Measurements from ENCODE around the gene CHSY1. TPM values are rescaled to one million over a fixed set of nuclear protein-coding genes. Genes with fewer than 3 reads are reported as not detected.
A peak's percentile ranks its signal among the peaks of the same experiment; 100 is the strongest.
"Not testable (repeated sequence)": the region's sequence is repeated elsewhere in the genome, so short reads cannot be mapped to it uniquely, and the experiment has no call there.

The CHSY1 gene
- total RNA-seq, 1 donor from 2014 or later, result 20.4 TPM

DNA sequence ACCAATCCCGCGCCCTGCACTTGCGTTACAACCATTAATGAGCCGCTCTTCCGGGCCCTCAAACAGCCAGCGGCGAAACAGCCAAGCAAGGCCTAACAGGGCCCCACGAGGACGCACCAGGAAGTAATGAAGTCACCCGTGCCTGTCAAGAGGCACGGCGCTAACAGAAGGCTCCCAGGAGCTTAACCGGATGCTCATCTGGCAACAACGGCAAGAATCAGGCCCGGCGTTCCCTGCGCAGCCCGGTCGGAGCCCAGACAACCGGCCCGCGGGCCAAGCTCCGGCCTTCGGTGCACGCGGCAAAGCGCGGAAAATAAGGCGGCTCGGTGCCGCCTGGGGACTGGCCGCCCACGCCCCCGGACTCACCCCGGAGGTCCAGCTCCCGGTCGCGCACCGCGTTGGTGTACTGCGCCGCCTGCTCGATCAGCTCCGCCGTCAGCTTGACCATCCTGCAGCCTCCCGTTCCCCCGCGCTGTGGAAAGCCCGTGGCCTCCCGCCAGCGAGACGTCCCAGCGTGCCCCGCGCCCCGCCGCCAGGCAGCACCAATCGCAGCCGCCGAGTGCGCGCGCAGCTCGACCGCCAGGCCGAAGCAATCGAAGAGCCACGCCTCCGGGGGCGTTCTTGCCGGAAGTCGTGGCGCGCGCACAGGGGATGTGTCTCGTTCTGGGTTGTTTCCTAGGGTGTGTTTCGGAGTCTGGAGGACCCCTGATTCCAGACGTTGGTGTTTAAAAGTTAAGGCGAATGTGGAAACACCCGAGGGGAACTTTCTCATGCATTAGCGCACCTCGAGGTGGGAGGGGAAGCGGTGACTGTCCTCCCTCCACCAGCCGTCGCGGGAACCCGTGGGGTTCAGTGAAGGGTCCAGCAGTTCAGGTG, 43.1 kb upstream of the CHSY1 start, which contains the start of gene SNRPA1:
Gene SNRPA1, minus strand, starts transcription at position 518 of the 876 bp plus-strand sequence. Its CDS starts 70 bp downstream, at position 448.
- Mint-ChIP-seq H3K27ac (peak within 1 kb of the TSS; percentile 95), H3K9me3 (no peaks in the 10 kb centered on the region), H3K4me1 (peaks cover 45% of the 10 kb centered on the region), H3K36me3 (ENCODE audit: low read depth) (peaks cover 36% of the 10 kb centered on the region), H3K27me3 (no peaks in the 10 kb centered on the region), H3K4me3 (peak within 1 kb of the TSS; percentile 97)
- TF ChIP-seq, protein P1, sequence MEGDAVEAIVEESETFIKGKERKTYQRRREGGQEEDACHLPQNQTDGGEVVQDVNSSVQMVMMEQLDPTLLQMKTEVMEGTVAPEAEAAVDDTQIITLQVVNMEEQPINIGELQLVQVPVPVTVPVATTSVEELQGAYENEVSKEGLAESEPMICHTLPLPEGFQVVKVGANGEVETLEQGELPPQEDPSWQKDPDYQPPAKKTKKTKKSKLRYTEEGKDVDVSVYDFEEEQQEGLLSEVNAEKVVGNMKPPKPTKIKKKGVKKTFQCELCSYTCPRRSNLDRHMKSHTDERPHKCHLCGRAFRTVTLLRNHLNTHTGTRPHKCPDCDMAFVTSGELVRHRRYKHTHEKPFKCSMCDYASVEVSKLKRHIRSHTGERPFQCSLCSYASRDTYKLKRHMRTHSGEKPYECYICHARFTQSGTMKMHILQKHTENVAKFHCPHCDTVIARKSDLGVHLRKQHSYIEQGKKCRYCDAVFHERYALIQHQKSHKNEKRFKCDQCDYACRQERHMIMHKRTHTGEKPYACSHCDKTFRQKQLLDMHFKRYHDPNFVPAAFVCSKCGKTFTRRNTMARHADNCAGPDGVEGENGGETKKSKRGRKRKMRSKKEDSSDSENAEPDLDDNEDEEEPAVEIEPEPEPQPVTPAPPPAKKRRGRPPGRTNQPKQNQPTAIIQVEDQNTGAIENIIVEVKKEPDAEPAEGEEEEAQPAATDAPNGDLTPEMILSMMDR (IDR thresholded peaks at IDR 0.05), result no peak
- ChIA-PET CTCF (interaction anchor here (0.6 to 1.8 kb wide), 7 partner anchors 9 to 367 kb away, joined by 3 to 8 read pairs (median 3); no protein-coding TSS in a partner anchor), POLR2A (interaction anchor here (0.6 to 3.0 kb wide), 15 partner anchors 10 to 692 kb away, joined by 3 to 30 read pairs (median 6); partner anchors contain the start of genes ASB7, CHSY1, LINS1 and TARS3)
- intact Hi-C loops (cut with micrococcal nuclease), result loop anchor here (1.0 to 10.0 kb wide), 8 partner anchors 18 to 1370 kb away; partner anchors contain the start of genes ASB7, LINS1, LRRK1 and SELENOS
- peak; percentile 83 for ATAC-seq (ENCODE audit: low read depth)
- peak; percentile 99 for DNase-seq

DNA sequence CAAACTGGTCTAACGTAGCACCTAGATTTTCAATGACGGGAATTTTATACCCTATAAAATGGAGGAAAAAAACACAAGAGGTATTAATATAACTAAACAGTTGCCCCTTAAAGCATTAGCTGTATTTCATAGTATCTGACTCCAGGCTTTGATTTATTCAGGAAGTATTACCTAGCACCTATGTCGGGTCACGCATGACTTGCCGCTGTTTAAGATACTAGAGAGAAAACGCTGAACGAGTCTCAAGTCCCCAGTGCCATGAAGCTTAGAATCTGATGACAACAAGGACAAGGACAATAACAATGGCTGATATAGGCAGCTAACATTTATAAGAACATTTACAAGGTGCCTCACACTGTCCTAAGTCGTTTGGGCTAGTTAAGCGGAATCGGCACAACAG, 41.3 kb upstream of the CHSY1 start:
- Mint-ChIP-seq H3K4me1 (peaks cover 50% of the 10 kb centered on the region), H3K27me3 (no peaks in the 10 kb centered on the region), H3K27ac (peak overlapping the region; percentile 95), H3K4me3 (peak overlapping the region; percentile 97), H3K9me3 (no peaks in the 10 kb centered on the region), H3K36me3 (ENCODE audit: low read depth) (peaks cover 50% of the 10 kb centered on the region)
- CTCF ChIA-PET, result interaction anchor here (1.1 to 5.9 kb wide), 3 partner anchors 208 to 348 kb away, joined by 3 to 42 read pairs (median 4); no protein-coding TSS in a partner anchor
- TF ChIP-seq, protein P1 (IDR thresholded peaks at IDR 0.05), result no peak
- intact Hi-C loops (cut with micrococcal nuclease), result loop anchor here (10.0 kb wide), 1 partner anchor 1368 kb away; no protein-coding TSS in a partner anchor
- POLR2A ChIA-PET, result interaction anchor here (0.7 to 1.4 kb wide), 6 partner anchors 11 to 373 kb away, joined by 3 to 9 read pairs (median 4); partner anchors contain the start of gene TM2D3
- ATAC-seq (ENCODE audit: low read depth) (no peak), DNase-seq (no peak)

DNA sequence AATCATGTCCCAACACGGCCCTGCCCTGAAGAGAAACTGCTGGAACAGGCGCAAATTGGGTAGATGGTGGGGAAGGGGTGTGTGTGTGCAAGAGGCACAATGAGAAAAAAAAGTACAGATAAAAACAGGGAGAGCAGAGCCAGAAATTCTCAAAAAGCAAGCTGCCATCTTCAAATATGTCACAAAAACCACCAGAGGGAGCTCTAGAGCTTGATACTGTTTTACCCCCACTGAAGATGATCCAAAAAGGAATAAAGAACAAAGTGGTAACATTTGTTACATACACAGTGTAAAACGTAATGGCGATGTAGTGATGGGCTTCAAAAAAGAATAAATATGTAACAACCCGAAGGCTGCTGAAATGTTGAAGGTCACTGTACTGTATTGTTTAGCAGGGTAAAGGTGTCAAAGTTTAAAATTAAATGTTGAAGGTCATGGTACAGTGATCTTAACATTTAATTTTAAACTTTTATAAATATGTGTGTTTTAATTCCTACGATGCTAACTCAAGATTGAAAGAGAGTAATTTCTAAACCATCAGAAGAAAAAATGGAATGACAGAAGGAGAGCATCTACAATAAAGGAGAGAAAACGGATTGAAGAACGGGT, 37.2 kb upstream of the CHSY1 start:
- POLR2A ChIA-PET, result interaction anchor here (1.4 to 1.5 kb wide), 2 partner anchors 10 to 366 kb away, joined by 4 read pairs; no protein-coding TSS in a partner anchor
- no peak for DNase-seq

DNA sequence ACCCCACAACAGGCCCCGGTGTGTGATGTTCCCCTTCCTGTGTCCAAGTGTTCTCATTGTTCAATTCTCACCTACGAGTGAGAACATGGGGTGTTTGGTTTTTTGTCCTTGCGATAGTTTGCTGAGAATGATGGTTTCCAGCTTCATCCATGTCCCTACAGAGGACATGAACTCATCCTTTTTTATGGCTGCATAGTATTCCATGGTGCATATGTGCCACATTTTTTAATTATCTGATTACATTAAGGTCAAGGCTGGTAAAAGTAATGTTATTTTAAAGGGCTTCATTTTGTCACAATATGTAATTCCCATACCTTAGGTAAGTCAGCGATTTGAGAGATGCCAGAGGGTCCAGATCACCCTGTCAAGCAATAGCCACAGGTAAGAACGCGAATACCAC, 35.5 kb upstream of the CHSY1 start:
- DNase-seq; H3K9me3 Mint-ChIP-seq; POLR2A ChIA-PET; H3K27ac Mint-ChIP-seq; H3K27me3 Mint-ChIP-seq; H3K4me3 Mint-ChIP-seq; ATAC-seq (ENCODE audit: low read depth): not testable (repeated sequence)
- Mint-ChIP-seq H3K4me1 (peaks cover 29% of the 10 kb centered on the region), H3K36me3 (ENCODE audit: low read depth) (peaks cover 79% of the 10 kb centered on the region)
- CTCF ChIA-PET, result interaction anchor here (0.6 to 5.9 kb wide), 3 partner anchors 11 to 428 kb away, joined by 3 to 42 read pairs (median 3); no protein-coding TSS in a partner anchor
- intact Hi-C loops (cut with micrococcal nuclease), result loop anchor here (5.0 kb wide), 1 partner anchor 170 kb away; no protein-coding TSS in a partner anchor

More for the DNA sequence above, 37.2 kb upstream of the CHSY1 start:
- peaks cover 73% of the 10 kb centered on the region for H3K36me3 Mint-ChIP-seq (ENCODE audit: low read depth)
- intact Hi-C loops (cut with micrococcal nuclease), result loop anchor here (1.0 to 5.0 kb wide), 2 partner anchors 168 to 352 kb away; no protein-coding TSS in a partner anchor
- peaks cover 42% of the 10 kb centered on the region for H3K4me1 Mint-ChIP-seq
- no peak overlapping the region for H3K27ac Mint-ChIP-seq
- no peak overlapping the region for H3K4me3 Mint-ChIP-seq
- no peaks in the 10 kb centered on the region for H3K9me3 Mint-ChIP-seq
- CTCF ChIA-PET, result interaction anchor here (0.8 to 5.9 kb wide), 9 partner anchors 9 to 452 kb away, joined by 3 to 42 read pairs (median 4); partner anchors contain the start of gene CHSY1
- peak; percentile 40 for ATAC-seq (ENCODE audit: low read depth)
- H3K27me3 Mint-ChIP-seq, result no peaks in the 10 kb centered on the region
- TF ChIP-seq, protein P1 (IDR thresholded peaks at IDR 0.05), result no peak

DNA sequence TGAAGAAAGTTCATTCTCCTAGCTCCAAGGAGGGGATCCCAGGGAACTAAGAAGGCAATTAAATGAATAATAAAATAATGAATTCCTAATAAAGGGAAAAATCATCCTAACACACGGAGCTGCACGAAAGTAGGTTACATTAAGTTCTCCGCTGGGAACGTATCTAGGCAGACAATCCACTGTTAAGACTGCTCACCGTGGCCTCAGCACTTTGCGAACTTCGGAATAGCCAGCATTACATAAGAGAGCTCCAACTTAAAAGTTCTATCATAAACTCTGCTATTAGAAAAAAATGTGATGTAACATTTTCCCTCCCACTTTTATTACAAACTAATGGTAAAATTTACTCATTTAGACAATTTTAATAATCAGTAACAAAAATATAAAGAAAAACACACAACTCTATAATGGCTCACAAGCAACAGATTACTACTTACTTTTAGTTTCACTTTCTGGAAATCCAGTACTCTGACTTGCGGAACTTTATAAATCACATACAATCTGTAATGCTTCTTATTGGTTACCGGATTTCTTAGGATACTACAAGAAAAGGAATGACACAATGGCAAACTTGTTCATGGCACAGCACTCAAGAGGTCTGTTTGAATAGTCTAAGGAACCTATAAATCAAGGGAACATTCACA, 34.7 kb upstream of the CHSY1 start:
- TF ChIP-seq, protein P1 (IDR thresholded peaks at IDR 0.05), result no peak
- H3K27ac Mint-ChIP-seq, result no peak overlapping the region
- no peak for DNase-seq
- peaks cover 79% of the 10 kb centered on the region for H3K36me3 Mint-ChIP-seq (ENCODE audit: low read depth)
- H3K9me3 Mint-ChIP-seq, result no peaks in the 10 kb centered on the region
- no peaks in the 10 kb centered on the region for H3K27me3 Mint-ChIP-seq
- intact Hi-C loops (cut with micrococcal nuclease), result loop anchor here (5.0 kb wide), 1 partner anchor 171 kb away; no protein-coding TSS in a partner anchor
- H3K4me3 Mint-ChIP-seq, result no peak overlapping the region
- H3K4me1 Mint-ChIP-seq, result peaks cover 21% of the 10 kb centered on the region
- ATAC-seq (ENCODE audit: low read depth), result no peak
- CTCF ChIA-PET, result interaction anchor here (1.2 kb wide), 1 partner anchor 353 kb away, joined by 3 read pairs; no protein-coding TSS in a partner anchor
- POLR2A ChIA-PET, result interaction anchor here (3.5 kb wide), 1 partner anchor 8 kb away, joined by 21 read pairs; the partner anchor contains the start of gene SNRPA1
